GM18858 (cell line): ENCODE measurements around the gene LARP4B.

Experiments used
- ATAC-seq: cut with Tn5 transposase; IDR thresholded peaks from one replicate; pipeline ENCODE4 v1.9.1; 2021; ENCODE audit not compliant: unreplicated experiment

Gene LARP4B

GRCh38 chr10:926075-926698 lies 5.3 kb downstream of the LARP4B start:
- ATAC-seq, result no peak

- ATAC-seq, result no peak
Observed at GRCh38 chr10:924524-924859, 7.0 kb downstream of the LARP4B start.

DNA sequence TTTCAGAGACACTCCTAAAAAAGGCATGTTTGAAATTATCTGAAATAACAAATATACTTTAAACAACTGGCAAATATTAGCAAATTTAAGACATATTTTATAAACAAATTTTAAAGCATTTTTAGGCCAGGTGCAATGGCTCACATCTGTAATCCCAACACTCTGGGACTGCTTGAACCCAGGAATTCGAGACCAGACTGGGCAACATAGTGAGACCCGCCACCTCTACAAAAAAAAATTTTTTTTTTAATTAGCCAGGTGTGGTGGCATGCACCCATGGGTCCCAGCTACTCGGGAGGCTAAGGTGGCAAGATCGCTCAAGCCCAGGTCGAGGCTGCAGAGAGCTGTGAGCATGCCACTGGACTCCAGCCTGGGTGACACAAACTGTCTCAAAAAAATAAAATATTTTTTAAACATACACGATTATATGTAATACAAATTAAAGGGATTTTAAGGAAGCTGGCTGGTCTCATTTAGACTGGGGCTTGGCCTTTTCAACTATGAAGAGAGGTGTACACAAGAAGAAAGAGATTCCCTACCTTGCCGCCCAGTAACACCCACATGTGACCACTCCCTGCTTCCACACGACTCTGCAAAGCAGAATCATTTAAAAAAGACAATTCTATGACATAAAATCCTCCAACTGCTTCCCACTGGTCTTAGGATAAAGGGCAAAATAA lies 7.5 kb downstream of the LARP4B start:
- no peak for ATAC-seq

DNA sequence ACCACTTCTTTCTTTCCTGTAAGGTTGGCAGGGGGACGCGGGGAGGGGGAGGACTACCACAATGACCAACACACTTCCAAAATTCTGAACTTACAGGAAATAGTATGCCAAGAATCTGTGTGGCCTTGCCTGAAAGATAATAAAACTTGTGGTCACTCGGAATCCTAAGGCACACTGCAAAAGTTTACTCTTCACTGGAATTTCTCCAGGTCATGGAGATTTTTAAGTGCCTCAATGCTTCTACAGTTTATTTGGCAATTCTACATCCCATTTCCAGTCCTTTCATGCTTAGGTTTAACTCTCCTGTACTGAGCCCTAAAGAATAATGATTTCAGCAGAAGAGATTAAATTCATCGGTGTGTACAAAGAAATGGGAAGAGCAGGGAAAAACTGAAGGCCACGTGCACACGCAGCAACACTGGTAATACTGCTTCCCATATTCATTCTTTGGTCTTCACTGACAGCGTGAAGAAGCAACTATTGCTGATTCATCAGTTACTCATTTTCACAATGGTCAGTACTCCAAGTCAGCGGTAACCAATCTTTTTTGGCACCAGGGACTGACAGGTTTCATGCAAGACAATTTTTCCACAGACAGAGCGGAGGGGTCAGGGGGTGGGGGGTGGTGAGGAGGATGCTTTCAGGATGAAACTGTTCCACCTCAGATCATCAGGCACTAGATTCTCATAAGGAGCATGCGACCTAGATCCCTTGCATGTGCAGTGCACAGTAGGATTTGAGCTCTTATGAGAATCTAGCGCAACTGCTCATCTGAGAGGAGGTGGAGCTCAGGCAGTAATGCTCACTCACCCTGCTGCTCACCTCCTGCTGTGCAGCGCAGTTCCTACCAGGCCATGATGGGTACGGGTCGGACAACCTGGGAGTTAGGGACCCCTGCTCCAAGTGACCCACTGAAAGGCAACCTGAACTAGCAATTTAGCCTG lies 9.8 kb downstream of the LARP4B start:
- ATAC-seq, result no peak

- no peak for ATAC-seq
Observed at GRCh38 chr10:920450-920849, 11.1 kb downstream of the LARP4B start.

DNA sequence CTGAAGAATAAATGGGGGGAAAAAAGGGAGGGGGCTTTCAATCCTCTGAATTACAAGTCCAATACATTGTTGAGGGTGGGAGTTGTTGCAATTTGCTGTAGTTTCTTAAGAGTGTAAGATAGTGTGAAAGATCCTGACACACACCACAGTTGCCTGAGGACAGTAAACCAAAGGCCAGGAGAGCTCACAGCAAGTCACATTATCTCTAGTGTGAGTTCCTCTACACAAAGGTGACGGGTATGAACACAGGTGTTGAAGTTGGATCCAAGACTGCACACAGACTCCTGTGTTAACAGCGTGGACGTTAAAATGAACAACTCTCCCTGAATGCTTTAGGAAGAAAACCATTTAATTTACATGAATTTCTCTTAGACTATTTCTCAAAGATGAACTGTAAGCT lies 12.0 kb downstream of the LARP4B start:
- no peak for ATAC-seq

GRCh38 chr10:917999-918398 lies 13.5 kb downstream of the LARP4B start:
- ATAC-seq, result no peak

DNA sequence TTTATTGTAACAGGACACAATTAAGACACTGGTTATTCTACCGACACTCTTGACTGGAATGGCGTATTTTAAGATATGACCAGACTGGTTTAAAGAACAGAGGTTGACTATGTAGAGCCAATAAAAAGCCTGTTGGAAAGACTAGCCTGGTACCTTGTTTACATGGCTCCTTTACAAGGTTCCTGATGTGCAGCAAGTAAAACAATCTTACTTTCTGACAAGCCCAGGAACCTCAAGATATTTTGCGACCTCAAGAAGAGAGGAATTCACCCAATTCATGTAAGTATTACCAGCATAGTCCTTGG lies 14.1 kb downstream of the LARP4B start:
- ATAC-seq, result no peak

- ATAC-seq, result no peak
Observed at GRCh38 chr10:916716-917415, 14.6 kb downstream of the LARP4B start.

DNA sequence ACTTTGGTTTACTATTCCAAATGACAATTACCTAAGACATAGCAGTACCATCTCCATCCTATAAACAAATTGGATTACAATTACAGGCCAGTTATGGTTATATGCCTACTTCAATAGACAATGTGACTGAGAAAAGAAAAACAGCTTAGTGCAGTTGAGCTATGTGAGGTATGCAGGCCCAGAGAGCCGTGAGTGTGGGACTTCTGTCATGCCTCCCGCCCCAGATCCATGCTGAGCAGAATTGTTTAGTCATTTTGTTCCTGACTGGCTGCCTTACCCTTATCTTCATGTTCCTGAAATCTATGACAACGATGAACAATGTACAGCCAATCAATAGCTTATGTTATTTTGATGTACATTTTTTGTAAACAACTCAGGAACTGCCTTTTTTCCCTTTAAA lies 21.7 kb downstream of the LARP4B start:
- ATAC-seq, result no peak

DNA sequence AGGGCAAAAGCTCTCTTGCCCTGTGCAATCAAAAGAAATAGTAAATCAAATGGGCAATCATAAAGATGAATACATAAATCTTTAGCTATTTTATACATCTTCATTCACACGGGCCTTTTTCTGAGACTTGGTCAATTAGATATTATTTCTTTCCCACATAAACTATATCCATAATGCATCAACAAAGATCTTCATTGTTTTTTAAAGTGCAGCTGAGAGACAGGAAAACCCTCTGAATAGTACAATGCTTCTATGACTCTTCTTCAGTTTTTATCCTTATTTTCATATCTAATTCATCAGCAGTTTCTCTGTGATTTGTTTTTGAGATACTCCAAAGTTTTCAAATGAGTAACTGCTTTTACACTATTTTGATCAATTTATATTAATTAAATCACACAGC lies 25.5 kb downstream of the LARP4B start:
- ATAC-seq, result no peak

DNA sequence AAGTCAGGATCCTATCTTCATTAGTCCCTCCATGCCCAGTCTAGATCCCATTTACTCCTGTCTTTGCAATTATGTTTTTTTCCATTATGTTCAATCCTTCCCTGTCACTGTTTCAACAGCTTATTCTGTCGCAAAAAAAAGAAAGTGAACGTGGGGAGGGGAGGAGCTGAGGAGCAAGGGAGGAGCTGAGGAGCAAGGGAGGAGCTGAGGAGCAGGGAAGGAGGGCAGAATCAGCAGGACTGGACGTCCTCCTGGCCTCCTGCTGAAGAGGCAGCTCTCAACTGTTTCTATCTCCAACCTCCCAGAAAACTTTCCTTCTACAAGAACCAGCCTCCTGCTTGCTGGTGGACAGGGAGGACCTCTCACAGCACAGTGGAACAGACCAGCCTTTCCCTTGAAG lies 26.0 kb downstream of the LARP4B start:
- no peak for ATAC-seq

GRCh38 chr10:904403-904802 lies 27.1 kb downstream of the LARP4B start:
- no peak for ATAC-seq

DNA sequence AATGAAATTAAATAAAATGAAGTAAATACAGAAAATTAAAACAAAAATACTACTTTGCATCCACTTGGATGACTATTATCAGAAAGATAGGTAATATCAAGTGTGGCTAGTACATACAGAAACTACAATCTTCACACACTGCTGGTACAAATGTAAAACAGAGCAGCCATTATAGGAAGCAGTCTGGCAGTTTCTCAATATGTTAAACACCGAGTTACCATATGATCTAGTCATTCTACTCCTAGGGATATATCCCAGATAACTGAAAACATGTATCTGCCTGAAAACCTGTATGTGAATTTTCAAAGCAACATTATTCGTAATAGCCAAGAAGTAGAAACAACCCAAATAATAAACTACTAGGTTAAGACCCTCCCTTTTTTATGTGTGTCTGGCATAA lies 33.4 kb downstream of the LARP4B start:
- ATAC-seq, result no peak

GRCh38 chr10:896982-897381 lies 34.5 kb downstream of the LARP4B start:
- no peak for ATAC-seq

DNA sequence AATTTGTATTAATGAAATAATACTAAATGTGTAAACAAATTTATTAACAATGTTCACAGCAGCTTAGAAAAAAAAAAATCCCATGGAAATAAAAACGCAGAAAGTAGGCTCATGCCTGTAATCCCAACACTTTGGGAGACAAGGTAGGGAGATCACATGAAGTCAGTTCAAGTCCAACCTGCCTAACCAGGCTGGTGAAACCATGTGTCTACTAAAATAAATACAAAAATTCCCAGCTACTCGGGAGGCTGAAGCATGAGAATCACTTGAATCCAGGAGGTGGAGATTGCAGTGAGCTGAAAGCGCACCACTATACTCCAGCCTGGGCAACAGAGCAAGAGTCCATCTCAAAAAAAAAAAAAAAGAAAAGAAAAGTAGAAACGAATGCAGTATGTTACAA lies 36.2 kb downstream of the LARP4B start:
- no peak for ATAC-seq

- ATAC-seq, result no peak
Observed at GRCh38 chr10:878895-879294, 52.6 kb downstream of the LARP4B start.

- no peak for ATAC-seq
Observed at GRCh38 chr10:878333-878759, 53.2 kb downstream of the LARP4B start.

DNA sequence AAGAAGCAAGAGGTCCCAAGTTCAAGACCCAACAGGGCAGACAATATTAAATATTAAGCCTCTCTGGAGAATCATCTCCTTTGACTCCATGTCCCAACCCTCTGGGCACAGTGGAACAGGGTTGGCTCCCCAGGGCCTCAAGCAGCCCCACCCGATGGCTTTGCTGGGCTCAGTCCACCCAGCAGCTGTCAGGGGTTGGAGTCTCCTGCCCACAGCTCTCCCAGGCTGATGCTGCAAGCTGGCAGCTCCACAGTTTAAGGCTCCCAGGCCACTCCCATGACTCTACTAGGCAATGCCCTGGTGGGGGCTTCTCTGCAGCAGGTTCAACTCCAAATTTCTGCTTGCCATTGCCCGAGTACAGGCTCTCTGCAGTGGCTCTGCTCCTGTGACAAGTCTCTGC lies 55.1 kb downstream of the LARP4B start:
- ATAC-seq, result no peak

GRCh38 chr10:873020-873419 lies 58.5 kb downstream of the LARP4B start:
- ATAC-seq, result no peak

DNA sequence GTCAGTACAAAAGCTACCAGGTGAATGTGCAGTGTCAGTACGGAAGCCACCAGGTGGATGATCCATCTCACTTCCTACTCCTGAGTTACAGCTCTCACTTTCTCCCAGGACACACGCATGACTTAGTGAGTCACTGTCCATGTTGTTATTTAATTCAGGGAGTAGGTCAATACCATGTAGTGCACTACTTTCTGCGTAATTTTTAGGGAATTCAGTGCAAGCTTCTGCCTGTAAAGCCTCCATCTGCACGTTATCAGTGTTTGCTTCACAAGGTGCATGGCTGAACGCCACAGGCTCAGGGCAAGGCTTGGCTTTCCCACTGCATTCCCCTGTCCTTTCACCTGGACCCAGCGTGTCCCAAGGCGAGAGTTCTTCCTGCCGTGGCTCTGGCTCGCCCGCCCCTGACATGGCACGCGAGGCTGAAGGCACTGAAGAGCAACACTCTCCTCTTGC lies 59.5 kb downstream of the LARP4B start:
- ATAC-seq, result no peak
